HCT116 (cell line): ENCODE results near the gene URM1.

Source experiments
- ATF3 ChIP-seq: IDR thresholded peaks from 2 replicates; pipeline ENCODE4 v1.6.1; 2012
- CEBPB ChIP-seq: IDR thresholded peaks from 2 replicates; pipeline ENCODE4 v1.6.1; 2012; ENCODE audit warnings: low read depth
- CTCF ChIP-seq, 3 experiments: fragments of 200-600 bp in 1 of 3; sonication (generic) in 1 of 3; IDR thresholded peaks in 2 of 3; conservative IDR thresholded peaks in 1 of 3; 2 replicates each; pipeline ENCODE4 v1.5.1; 2012 to 2017; ENCODE audit warnings: low read depth in 2 of 3, low read length in 2 of 3, antibody characterized with exemption in 1 of 3, borderline replicate concordance in 1 of 3, control low read depth in 1 of 3, mild to moderate bottlenecking in 1 of 3, mixed read lengths in 1 of 3, mixed run types in 1 of 3, moderate library complexity in 1 of 3; ENCODE audit not compliant: insufficient read depth in 1 of 3
- EZH2phosphoT487 ChIP-seq: fragments of 200-600 bp; IDR thresholded peaks from 2 replicates; pipeline ENCODE4 v1.6.1; 2018; ENCODE audit warnings: antibody characterized with exemption, borderline replicate concordance
- JUND ChIP-seq: IDR thresholded peaks from 2 replicates; pipeline ENCODE4 v1.6.1; 2012
- POLR2A ChIP-seq: IDR thresholded peaks from 2 replicates; pipeline ENCODE4 v1.7.0; 2011; ENCODE audit warnings: borderline replicate concordance; ENCODE audit not compliant: insufficient read depth, insufficient read length; ENCODE audit errors: extremely low read depth
- SP1 ChIP-seq: IDR thresholded peaks from 2 replicates; pipeline ENCODE4 v1.6.1; 2012; ENCODE audit warnings: low read depth
- ZFX ChIP-seq: fragments of 450-650 bp; IDR thresholded peaks from 2 replicates; pipeline ENCODE4 v1.6.1; 2017
- ZNF274 ChIP-seq: fragments of 200-500 bp; sonication (Bioruptor generic); IDR thresholded peaks from 2 replicates; pipeline ENCODE4 v1.6.1; 2014; ENCODE audit warnings: mild to moderate bottlenecking, low read depth, low read length, inconsistent platforms
- TF ChIP-seq, protein P1 (sequence below): IDR thresholded peaks from 2 replicates; pipeline ENCODE4 v1.6.1; 2012
- TF ChIP-seq, protein P2 (sequence below): IDR thresholded peaks from 2 replicates; pipeline ENCODE4 v1.6.1; 2011; ENCODE audit warnings: mild to moderate bottlenecking, low read length, moderate library complexity; ENCODE audit not compliant: insufficient replicate concordance; ENCODE audit errors: extremely low read depth

GRCh38 chr9:128372784-128373183, 1.6 kb downstream of the URM1 start:
- no peak for TF ChIP-seq SP1
- no peak for TF ChIP-seq POLR2A
- TF ChIP-seq CEBPB: no peak
- no peak for TF ChIP-seq JUND
- TF ChIP-seq CTCF (IDR thresholded peaks at IDR 0.05 in 2 of 3, conservative IDR thresholded peaks at IDR 0.05 in 1 of 3; ENCODE audit: borderline replicate concordance in 1 of 3, insufficient read depth in 1 of 3, low read depth in 2 of 3, low read length in 2 of 3): no peak
- TF ChIP-seq, protein P1, sequence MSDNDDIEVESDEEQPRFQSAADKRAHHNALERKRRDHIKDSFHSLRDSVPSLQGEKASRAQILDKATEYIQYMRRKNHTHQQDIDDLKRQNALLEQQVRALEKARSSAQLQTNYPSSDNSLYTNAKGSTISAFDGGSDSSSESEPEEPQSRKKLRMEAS: no peak
- no peak for TF ChIP-seq ZNF274
- TF ChIP-seq EZH2phosphoT487: no peak
- TF ChIP-seq ZFX: no peak
- no peak for TF ChIP-seq ATF3
- TF ChIP-seq, protein P2, sequence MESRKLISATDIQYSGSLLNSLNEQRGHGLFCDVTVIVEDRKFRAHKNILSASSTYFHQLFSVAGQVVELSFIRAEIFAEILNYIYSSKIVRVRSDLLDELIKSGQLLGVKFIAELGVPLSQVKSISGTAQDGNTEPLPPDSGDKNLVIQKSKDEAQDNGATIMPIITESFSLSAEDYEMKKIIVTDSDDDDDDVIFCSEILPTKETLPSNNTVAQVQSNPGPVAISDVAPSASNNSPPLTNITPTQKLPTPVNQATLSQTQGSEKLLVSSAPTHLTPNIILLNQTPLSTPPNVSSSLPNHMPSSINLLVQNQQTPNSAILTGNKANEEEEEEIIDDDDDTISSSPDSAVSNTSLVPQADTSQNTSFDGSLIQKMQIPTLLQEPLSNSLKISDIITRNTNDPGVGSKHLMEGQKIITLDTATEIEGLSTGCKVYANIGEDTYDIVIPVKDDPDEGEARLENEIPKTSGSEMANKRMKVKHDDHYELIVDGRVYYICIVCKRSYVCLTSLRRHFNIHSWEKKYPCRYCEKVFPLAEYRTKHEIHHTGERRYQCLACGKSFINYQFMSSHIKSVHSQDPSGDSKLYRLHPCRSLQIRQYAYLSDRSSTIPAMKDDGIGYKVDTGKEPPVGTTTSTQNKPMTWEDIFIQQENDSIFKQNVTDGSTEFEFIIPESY: no peak
